Suprapubic skin (tissue), 4 donors: ENCODE results near the gene HECTD3.

Experiments
- CTCF ChIP-seq, 2 donors: fragments of 200-600 bp in 1 of 2; fragments of 450-650 bp in 1 of 2; sonication (generic) in 1 of 2; IDR thresholded peaks; one replicate each; pipeline ENCODE4 v1.5.1; 2016 to 2019; ENCODE audit warnings: antibody characterized with exemption in 2 of 2, mild to moderate bottlenecking in 1 of 2, moderate library complexity in 1 of 2
- POLR2A ChIP-seq, 2 donors: fragments of 450-650 bp; IDR thresholded peaks; one replicate each; pipeline ENCODE4 v1.6.1; 2017; ENCODE audit warnings: antibody characterized with exemption in 2 of 2, mild to moderate bottlenecking in 2 of 2, moderate library complexity in 2 of 2
- POLR2AphosphoS5 ChIP-seq, 3 donors: sonication (generic); formaldehyde crosslinking; IDR thresholded peaks; one replicate each; pipeline ENCODE4 v1.6.1; 2017; ENCODE audit warnings: antibody characterized with exemption in 3 of 3

GRCh38 chr1:45038661-45039364, 27.7 kb upstream of the HECTD3 start:
- no peak for TF ChIP-seq CTCF (IDR thresholded peaks at IDR 0.05)
- no peak for TF ChIP-seq POLR2A (IDR thresholded peaks at IDR 0.05)
- no peak for TF ChIP-seq POLR2AphosphoS5 (IDR thresholded peaks at IDR 0.05)
